CD4-positive, alpha-beta memory T cell (primary cell): Measurements from ENCODE around the gene BRDT. TPM values are rescaled to one million over a fixed set of nuclear protein-coding genes. Genes with fewer than 3 reads are reported as not detected.

Source experiments
- CTCF ChIA-PET: fragments of 350-600 bp; sonication (Branson Sonifier 250); formaldehyde crosslinking; loops from one replicate; lab custom pipeline; 2021; ENCODE audit warnings: inconsistent platforms; ENCODE audit not compliant: partially characterized antibody; lab: Charles Lee
- POLR2A ChIA-PET: fragments of 350-600 bp; sonication (Branson Sonifier 250); formaldehyde crosslinking; loops from one replicate; lab custom pipeline; 2021; ENCODE audit not compliant: partially characterized antibody; lab: Charles Lee
- DNase-seq, 5 donors: peaks; one replicate each; pipeline versions ENCODE4 v3.0.0 to v3.0.0-alpha.2; 2020 to 2022; ENCODE audit warnings: mixed read lengths in 1 of 5
- H3K27ac ChIP-seq: one replicate; pipeline ENCODE4 v1.7.0; 2013; ENCODE audit warnings: low read depth, low read length
- H3K27me3 ChIP-seq: 2 replicates; pipeline ENCODE4 v1.7.0; 2013; ENCODE audit warnings: mild to moderate bottlenecking, low read length, moderate library complexity; ENCODE audit not compliant: insufficient read depth
- H3K36me3 ChIP-seq: 2 replicates; pipeline ENCODE4 v1.7.0; 2013; ENCODE audit warnings: mild to moderate bottlenecking, low read length, moderate library complexity; ENCODE audit not compliant: insufficient read depth
- H3K4me1 ChIP-seq: 2 replicates; pipeline ENCODE4 v1.7.0; 2013; ENCODE audit warnings: mild to moderate bottlenecking, low read length, moderate library complexity; ENCODE audit not compliant: insufficient read depth
- H3K4me3 ChIP-seq, 2 donors: one replicate each; pipeline ENCODE4 v1.7.0; 2013; ENCODE audit warnings: low read length in 2 of 2, mild to moderate bottlenecking in 1 of 2
- H3K9me3 ChIP-seq, 2 donors: one replicate each; pipeline ENCODE4 v1.7.0; 2013; ENCODE audit warnings: low read length in 2 of 2, control low read depth in 1 of 2; ENCODE audit not compliant: control insufficient read depth in 1 of 2
- H3K27ac Mint-ChIP-seq, 7 donors: one replicate each; pipeline ENCODE4 v1.8.0; 2020 to 2021; ENCODE audit warnings: mixed read lengths in 7 of 7, mild to moderate bottlenecking in 6 of 7, inconsistent platforms in 3 of 7, moderate library complexity in 3 of 7
- H3K27me3 Mint-ChIP-seq, 2 donors: one replicate each; pipeline ENCODE4 v1.8.0; 2020 to 2021; ENCODE audit warnings: mixed read lengths in 2 of 2
- H3K36me3 Mint-ChIP-seq, 2 donors: one replicate each; pipeline ENCODE4 v1.8.0; 2020 to 2021; ENCODE audit warnings: mixed read lengths in 2 of 2, inconsistent platforms in 1 of 2, mild to moderate bottlenecking in 1 of 2
- H3K4me1 Mint-ChIP-seq, 4 donors: one replicate each; pipeline ENCODE4 v1.8.0; 2020 to 2021; ENCODE audit warnings: mixed read lengths in 4 of 4, mild to moderate bottlenecking in 1 of 4
- H3K4me3 Mint-ChIP-seq, 8 donors: one replicate each; pipeline ENCODE4 v1.8.0; 2020 to 2021; ENCODE audit warnings: mixed read lengths in 8 of 8, mild to moderate bottlenecking in 7 of 8, moderate library complexity in 6 of 8, inconsistent platforms in 3 of 8
- H3K9me3 Mint-ChIP-seq, 8 donors: one replicate each; pipeline ENCODE4 v1.8.0; 2020 to 2021; ENCODE audit warnings: mixed read lengths in 8 of 8, mild to moderate bottlenecking in 5 of 8, inconsistent platforms in 3 of 8, moderate library complexity in 1 of 8
- intact Hi-C: fragments of 100-400 bp; cut with micrococcal nuclease; formaldehyde crosslinking; loops from one replicate; pipeline ENCODE4 v1.15.1; 2023
- polyA plus RNA-seq, 2 donors: library from polyadenylated mRNA; unstranded; fragments of 300-500 nt; fragmentation: Illumina TruSeq; gene quantifications; one replicate each; pipeline ENCODE4 v1.2.3, GENCODE V29; 2021
- total RNA-seq, 2 experiments: library from RNA; stranded (reverse); gene quantifications; one replicate each; pipeline ENCODE4 v1.2.3, GENCODE V29; 2021

BRDT gene
- total and polyA plus RNA-seq, 4 experiments from 2014 or later = 0.44 TPM; not detected in 3

DNA sequence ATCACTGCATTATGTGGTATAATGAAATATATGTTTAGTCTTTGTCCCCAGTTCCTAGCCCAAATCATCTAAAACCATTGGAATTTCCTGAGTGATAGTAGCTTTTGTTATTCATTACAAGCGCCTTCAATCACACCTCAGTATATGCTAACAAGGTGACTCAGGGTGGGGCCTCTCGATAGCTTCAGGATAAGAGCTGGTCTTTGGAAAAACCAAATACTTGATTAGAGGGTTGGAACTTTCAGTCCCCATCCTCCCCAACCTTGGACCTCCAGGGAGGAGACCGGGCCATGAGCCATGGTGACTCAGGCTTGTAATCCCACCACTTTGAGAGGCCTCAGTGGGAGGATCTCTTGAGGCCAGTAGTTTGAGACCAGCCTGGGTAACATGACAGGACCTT is 5.1 kb upstream of the BRDT start:
- H3K27me3 Mint-ChIP-seq = peaks cover 0 to 1% of the 10 kb centered on the region in 2 donors
- H3K27ac Mint-ChIP-seq = peak overlapping the region in 1 of 7 donors; percentile 53
- Histone ChIP-seq H3K4me3 (no peak overlapping the region), H3K27me3 (no peaks in the 10 kb centered on the region), H3K27ac (no peak overlapping the region), H3K9me3 (peaks cover 0 to 4% of the 10 kb centered on the region in 2 donors), H3K36me3 (no peaks in the 10 kb centered on the region), H3K4me1 (peaks cover 22% of the 10 kb centered on the region)
- H3K9me3 Mint-ChIP-seq = peaks cover 0 to 9% (median under 1%) of the 10 kb centered on the region in 8 donors
- H3K4me3 Mint-ChIP-seq = no peak overlapping the region
- H3K4me1 Mint-ChIP-seq = peaks cover 12 to 19% (median 18%) of the 10 kb centered on the region in 4 donors
- ChIA-PET CTCF (interaction anchor here (0.6 kb wide), 1 partner anchor 41 kb away, joined by 3 read pairs; no protein-coding TSS in a partner anchor), POLR2A (no interaction called here)
- DNase-seq = no peak
- intact Hi-C loops = no loop called here
- H3K36me3 Mint-ChIP-seq = peaks cover 0 to 5% of the 10 kb centered on the region in 2 donors

DNA sequence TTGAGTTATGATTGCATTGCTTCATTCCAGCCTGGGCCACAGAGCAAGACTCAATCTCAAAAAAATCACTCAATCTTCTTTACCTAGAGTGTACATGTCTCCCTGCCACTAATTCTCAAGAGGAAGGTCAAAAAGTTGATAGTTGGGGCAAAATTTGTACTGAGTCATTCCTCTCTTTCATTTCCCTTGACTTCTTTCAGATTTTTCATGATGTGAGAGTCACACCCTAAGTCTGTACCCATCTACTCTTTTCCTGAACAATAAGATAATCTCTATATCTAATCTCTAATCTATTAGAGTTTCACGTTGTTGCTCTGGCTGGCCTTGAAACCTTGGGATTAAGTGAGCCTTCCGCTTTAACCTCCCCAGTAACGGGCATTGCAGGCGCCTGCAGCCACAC is 1.1 kb upstream of the BRDT start:
- Mint-ChIP-seq H3K9me3 (peaks cover 0 to 2% (median 0%) of the 10 kb centered on the region in 8 donors), H3K27me3 (no peaks in the 10 kb centered on the region), H3K27ac (peak overlapping the region; percentile 95 to 99 (median 98)), H3K36me3 (peaks cover 0 to 5% of the 10 kb centered on the region in 2 donors), H3K4me1 (peaks cover 13 to 22% (median 20%) of the 10 kb centered on the region in 4 donors), H3K4me3 (peak overlapping the region; percentile 75 to 92 (median 82))
- Histone ChIP-seq H3K27me3 (no peaks in the 10 kb centered on the region), H3K9me3 (no peaks in the 10 kb centered on the region), H3K4me1 (peaks cover 27% of the 10 kb centered on the region), H3K27ac (peak overlapping the region; percentile 73), H3K4me3 (peak overlapping the region; percentile 12 to 21), H3K36me3 (no peaks in the 10 kb centered on the region)
- ChIA-PET CTCF (interaction anchor here (0.8 to 1.5 kb wide), 3 partner anchors 19 to 446 kb away, joined by 3 to 4 read pairs (median 3); no protein-coding TSS in a partner anchor), POLR2A (interaction anchor here (0.8 to 2.1 kb wide), 6 partner anchors 14 to 1397 kb away, joined by 3 to 6 read pairs (median 4); partner anchors contain the start of gene DR1)
- intact Hi-C loops = no loop called here
- DNase-seq = no peak

DNA sequence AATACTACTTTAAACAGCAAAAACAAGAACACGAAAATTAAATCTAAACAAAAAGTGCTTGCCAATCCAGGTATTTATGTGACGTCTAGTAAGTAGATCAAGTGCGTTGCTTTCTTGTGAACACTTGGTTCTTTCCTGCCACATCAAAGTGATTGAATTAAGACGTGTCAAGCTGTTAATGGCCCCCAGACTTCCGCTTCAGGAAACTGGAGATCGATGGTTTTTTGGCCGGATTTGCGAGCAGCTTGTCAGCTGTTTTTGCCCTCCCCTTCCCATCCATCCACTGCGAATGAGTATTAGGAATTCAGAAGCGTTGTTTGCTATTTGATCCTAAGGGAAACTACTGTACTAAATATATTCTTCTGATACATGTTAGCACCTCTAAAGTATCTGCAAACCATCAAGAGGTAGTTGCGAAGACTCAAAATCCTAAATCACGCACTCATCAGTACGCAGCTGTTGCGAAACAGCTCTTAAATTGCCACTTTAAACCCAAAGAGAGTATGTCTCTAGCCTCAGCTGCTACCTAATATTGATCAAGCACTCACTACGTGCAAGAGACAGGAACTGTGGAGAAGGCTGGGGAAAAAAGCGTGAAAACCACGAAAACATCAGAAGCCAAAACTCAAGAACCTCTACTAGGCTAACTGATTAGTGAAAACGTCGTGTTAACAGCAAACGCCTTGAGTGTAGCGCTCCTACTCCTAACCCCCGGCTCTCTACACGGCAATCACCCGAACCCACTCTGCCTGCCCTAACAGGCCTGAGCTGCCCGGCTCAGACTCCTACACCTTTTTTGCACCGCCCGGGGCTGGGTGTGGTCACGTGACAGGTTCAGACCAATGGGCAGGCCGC is 473 bp upstream of the BRDT start:
- peaks cover 13 to 22% (median 20%) of the 10 kb centered on the region in 4 donors for H3K4me1 Mint-ChIP-seq
- H3K27me3 Mint-ChIP-seq = no peaks in the 10 kb centered on the region
- ChIA-PET POLR2A (interaction anchor here (0.8 to 2.1 kb wide), 8 partner anchors 14 to 1397 kb away, joined by 3 to 6 read pairs (median 4); partner anchors contain the start of gene DR1), CTCF (interaction anchor here (1.0 to 1.5 kb wide), 3 partner anchors 21 to 447 kb away, joined by 3 to 4 read pairs (median 4); no protein-coding TSS in a partner anchor)
- H3K27ac Mint-ChIP-seq = peak overlapping the region; percentile 95 to 99 (median 98)
- DNase-seq = peak; percentile 84 to 89 (median 87)
- peak overlapping the region; percentile 12 to 21 for H3K4me3 ChIP-seq
- H3K9me3 Mint-ChIP-seq = peaks cover 0 to 2% (median 0%) of the 10 kb centered on the region in 8 donors
- H3K9me3 ChIP-seq = no peaks in the 10 kb centered on the region
- H3K4me1 ChIP-seq = peaks cover 27% of the 10 kb centered on the region
- no peaks in the 10 kb centered on the region for H3K36me3 ChIP-seq
- intact Hi-C loops = loop anchor here (1.0 kb wide), 1 partner anchor 144 kb away; no protein-coding TSS in a partner anchor
- peak overlapping the region; percentile 73 for H3K27ac ChIP-seq
- H3K36me3 Mint-ChIP-seq = peaks cover 0 to 5% of the 10 kb centered on the region in 2 donors
- peak overlapping the region; percentile 75 to 92 (median 82) for H3K4me3 Mint-ChIP-seq
- H3K27me3 ChIP-seq = no peaks in the 10 kb centered on the region

DNA sequence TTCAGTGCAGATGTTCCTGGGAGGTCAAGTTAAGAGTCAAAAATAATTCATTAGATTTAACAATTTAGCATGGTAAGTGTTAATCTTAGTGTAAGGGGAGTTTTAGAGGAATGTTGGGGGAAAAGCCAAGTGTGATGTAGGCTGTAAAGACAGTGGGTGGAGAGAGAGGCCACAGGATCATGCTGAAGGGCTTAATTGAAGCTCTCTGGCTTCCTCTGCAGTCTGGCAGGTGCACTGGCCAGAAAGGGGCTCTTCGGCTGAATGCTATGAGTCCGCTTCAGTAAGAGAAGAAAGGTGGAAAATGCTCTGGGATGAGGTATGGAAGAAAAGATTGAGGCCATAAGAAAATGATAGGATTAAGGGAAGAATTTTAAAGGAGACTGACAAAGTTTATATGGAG is 3.0 kb downstream of the BRDT start:
- no peaks in the 10 kb centered on the region for H3K36me3 ChIP-seq

DNA sequence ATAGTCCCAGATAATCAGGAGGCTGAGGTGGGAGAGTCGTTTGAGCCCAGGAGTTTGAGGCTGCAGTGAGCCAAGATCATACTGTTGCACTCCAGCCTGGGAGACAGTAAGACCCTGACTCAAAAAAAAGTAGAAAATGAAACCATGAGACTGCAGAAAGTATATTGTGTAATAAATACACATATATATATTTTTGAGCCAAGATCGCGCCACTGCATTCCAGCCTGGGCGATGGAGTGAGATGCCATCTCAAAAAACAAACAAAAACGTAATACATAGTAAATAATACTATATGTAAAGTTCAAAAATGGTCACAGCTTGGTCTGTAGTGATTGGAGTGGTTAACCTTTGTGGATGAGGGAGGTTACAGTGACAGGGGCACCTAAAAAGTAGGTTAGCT is 9.7 kb downstream of the BRDT start:
- Histone ChIP-seq H3K4me1 (no peaks in the 10 kb centered on the region), H3K9me3 (no peaks in the 10 kb centered on the region), H3K27ac (no peak overlapping the region), H3K27me3 (no peaks in the 10 kb centered on the region), H3K4me3 (no peak overlapping the region), H3K36me3 (no peaks in the 10 kb centered on the region)
- no peaks in the 10 kb centered on the region for H3K36me3 Mint-ChIP-seq
- CTCF ChIA-PET = interaction anchor here (0.7 to 1.2 kb wide), 2 partner anchors 9 to 21 kb away, joined by 3 to 4 read pairs; no protein-coding TSS in a partner anchor
- DNase-seq = no peak
- POLR2A ChIA-PET = no interaction called here
- H3K4me1 Mint-ChIP-seq = peaks cover 0 to 3% (median under 1%) of the 10 kb centered on the region in 4 donors
- H3K9me3 Mint-ChIP-seq = no peaks in the 10 kb centered on the region
- H3K27me3 Mint-ChIP-seq = no peaks in the 10 kb centered on the region
- H3K27ac Mint-ChIP-seq = no peak overlapping the region
- intact Hi-C loops = no loop called here
- no peak overlapping the region for H3K4me3 Mint-ChIP-seq

More for the DNA sequence above, 3.0 kb downstream of the BRDT start:
- Histone ChIP-seq H3K4me3 (no peak overlapping the region), H3K4me1 (peaks cover 22% of the 10 kb centered on the region), H3K27me3 (no peaks in the 10 kb centered on the region), H3K9me3 (no peaks in the 10 kb centered on the region), H3K27ac (no peak overlapping the region)
- Mint-ChIP-seq H3K4me1 (peaks cover 10 to 20% (median 17%) of the 10 kb centered on the region in 4 donors), H3K36me3 (peaks cover 0 to 5% of the 10 kb centered on the region in 2 donors), H3K27me3 (no peaks in the 10 kb centered on the region), H3K27ac (peak overlapping the region in 5 of 7 donors; percentile 8 to 79 (median 27)), H3K4me3 (no peak overlapping the region), H3K9me3 (peaks cover 0 to 1% (median 0%) of the 10 kb centered on the region in 8 donors)
- intact Hi-C loops = no loop called here
- ChIA-PET POLR2A (no interaction called here), CTCF (no interaction called here)
- no peak for DNase-seq

DNA sequence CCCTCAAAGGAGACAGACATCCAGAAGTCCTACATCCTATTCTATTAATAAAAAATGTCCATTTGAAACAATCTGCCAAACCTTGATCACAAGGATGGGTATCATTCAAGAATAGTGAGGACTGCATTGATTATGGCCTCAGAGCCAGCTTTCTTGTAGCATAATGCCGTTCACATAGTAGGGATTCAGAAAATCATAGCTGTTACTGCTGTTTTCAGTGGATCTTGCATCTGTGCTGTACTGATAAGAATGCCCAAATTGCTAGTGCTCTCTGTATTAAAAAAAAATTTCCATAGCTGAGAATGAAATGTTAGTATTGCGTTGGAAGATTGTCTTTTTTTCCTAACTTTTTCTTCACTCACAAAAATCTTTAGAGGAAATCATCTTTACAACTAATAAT is 19.1 kb downstream of the BRDT start:
- Histone ChIP-seq H3K4me1 (no peaks in the 10 kb centered on the region), H3K36me3 (no peaks in the 10 kb centered on the region), H3K27me3 (no peaks in the 10 kb centered on the region), H3K9me3 (no peaks in the 10 kb centered on the region), H3K4me3 (no peak overlapping the region), H3K27ac (no peak overlapping the region)
- Mint-ChIP-seq H3K27me3 (peaks cover 0 to 4% of the 10 kb centered on the region in 2 donors), H3K27ac (no peak overlapping the region), H3K36me3 (no peaks in the 10 kb centered on the region), H3K9me3 (no peaks in the 10 kb centered on the region), H3K4me3 (no peak overlapping the region), H3K4me1 (no peaks in the 10 kb centered on the region)
- ChIA-PET POLR2A (no interaction called here), CTCF (interaction anchor here (1.1 kb wide), 1 partner anchor 450 kb away, joined by 3 read pairs; no protein-coding TSS in a partner anchor)
- intact Hi-C loops = no loop called here
- no peak for DNase-seq

DNA sequence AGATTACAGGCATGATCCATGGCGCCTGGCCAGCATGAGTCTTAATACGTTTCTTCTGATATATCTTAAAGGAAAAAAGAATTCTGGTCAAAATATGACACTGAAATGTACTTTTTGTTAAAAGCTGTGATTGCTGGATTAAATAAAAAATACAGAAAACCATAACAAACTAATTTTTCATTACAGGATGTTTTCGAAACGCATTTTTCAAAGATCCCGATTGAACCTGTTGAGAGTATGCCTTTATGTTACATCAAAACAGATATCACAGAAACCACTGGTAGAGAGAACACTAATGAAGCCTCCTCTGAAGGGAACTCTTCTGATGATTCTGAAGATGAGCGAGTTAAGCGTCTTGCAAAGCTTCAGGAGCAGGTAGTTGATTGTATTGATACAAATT is 30.2 kb downstream of the BRDT start:
- Mint-ChIP-seq H3K27ac (no peak overlapping the region), H3K9me3 (no peaks in the 10 kb centered on the region), H3K4me3 (no peak overlapping the region), H3K27me3 (no peaks in the 10 kb centered on the region), H3K4me1 (no peaks in the 10 kb centered on the region), H3K36me3 (no peaks in the 10 kb centered on the region)
- no peaks in the 10 kb centered on the region for H3K4me1 ChIP-seq
- intact Hi-C loops = no loop called here
- no peaks in the 10 kb centered on the region for H3K9me3 ChIP-seq
- no peaks in the 10 kb centered on the region for H3K36me3 ChIP-seq
- no peak overlapping the region for H3K27ac ChIP-seq
- DNase-seq = no peak
- ChIA-PET CTCF (interaction anchor here (0.9 kb wide), 1 partner anchor 18 kb away, joined by 4 read pairs; no protein-coding TSS in a partner anchor), POLR2A (no interaction called here)
- H3K27me3 ChIP-seq = no peaks in the 10 kb centered on the region
- no peak overlapping the region for H3K4me3 ChIP-seq
